GM21381 (cell line): ENCODE data around the gene NUP37.

Experiments
- ATAC-seq: cut with Tn5 transposase; IDR thresholded peaks from one replicate; pipeline ENCODE4 v1.9.1; 2021; ENCODE audit warnings: mild to moderate bottlenecking, moderate library complexity; ENCODE audit not compliant: unreplicated experiment

NUP37 gene

GRCh38 chr12:102033991-102034745, 85.7 kb downstream of the NUP37 start:
- no peak for ATAC-seq

GRCh38 chr12:102031852-102032251, 88.1 kb downstream of the NUP37 start:
- no peak for ATAC-seq

GRCh38 chr12:102029141-102029540, 90.8 kb downstream of the NUP37 start:
- ATAC-seq, result no peak

- no peak for ATAC-seq
Measured at GRCh38 chr12:102026728-102027127, 93.2 kb downstream of the NUP37 start.

GRCh38 chr12:102024765-102025164, 95.1 kb downstream of the NUP37 start:
- ATAC-seq, result no peak

GRCh38 chr12:102023343-102023930, 96.5 kb downstream of the NUP37 start:
- no peak for ATAC-seq
